Endodermal cell (in vitro differentiated cells): ENCODE results near the gene SPOPL. TPM values are rescaled to one million over a fixed set of nuclear protein-coding genes. Genes with fewer than 3 reads are reported as not detected.

ENCODE experiments used
- DNase-seq: peaks from one replicate; pipeline ENCODE4 v3.0.0-alpha.2; 2017
- H3K27ac ChIP-seq: 2 replicates; pipeline ENCODE4 v1.5.1; 2013; ENCODE audit warnings: mild to moderate bottlenecking, low read depth, low read length, moderate library complexity
- H3K27me3 ChIP-seq: 2 replicates; pipeline ENCODE4 v1.6.1; 2013; ENCODE audit warnings: mild to moderate bottlenecking, low read length, moderate library complexity; ENCODE audit not compliant: insufficient read depth, control insufficient read depth, poor library complexity, severe bottlenecking
- H3K36me3 ChIP-seq: 2 replicates; pipeline ENCODE4 v1.7.0; 2013; ENCODE audit warnings: mild to moderate bottlenecking, low read length, moderate library complexity; ENCODE audit not compliant: control insufficient read depth, insufficient read depth
- H3K4me1 ChIP-seq: one replicate; pipeline ENCODE4 v1.7.0; 2013; ENCODE audit warnings: low read length; ENCODE audit not compliant: control insufficient read depth, insufficient read depth
- H3K4me3 ChIP-seq: 2 replicates; pipeline ENCODE4 v1.5.1; 2013; ENCODE audit warnings: mild to moderate bottlenecking, low read length, moderate library complexity
- H3K9ac ChIP-seq: 2 replicates; pipeline ENCODE4 v1.6.1; 2013; ENCODE audit warnings: mild to moderate bottlenecking, low read length, moderate library complexity; ENCODE audit not compliant: poor library complexity, severe bottlenecking; ENCODE audit errors: extremely low read depth
- H3K9me3 ChIP-seq: 2 replicates; pipeline ENCODE4 v1.6.1; 2013; ENCODE audit warnings: mild to moderate bottlenecking, low read length, moderate library complexity; ENCODE audit not compliant: control insufficient read depth
- H3K27ac Mint-ChIP-seq: 2 replicates; pipeline ENCODE4 v1.8.0; 2020; ENCODE audit warnings: mixed read lengths
- H3K27me3 Mint-ChIP-seq: 2 replicates; pipeline ENCODE4 v1.8.0; 2021; ENCODE audit warnings: mild to moderate bottlenecking, mixed read lengths; ENCODE audit not compliant: insufficient read depth
- H3K36me3 Mint-ChIP-seq: 2 replicates; pipeline ENCODE4 v1.8.0; 2020; ENCODE audit warnings: low read depth, mixed read lengths
- H3K4me1 Mint-ChIP-seq: 2 replicates; pipeline ENCODE4 v1.8.0; 2020; ENCODE audit warnings: mixed read lengths
- H3K4me3 Mint-ChIP-seq: 2 replicates; pipeline ENCODE4 v1.8.0; 2020; ENCODE audit warnings: mild to moderate bottlenecking, moderate library complexity, mixed read lengths
- H3K9me3 Mint-ChIP-seq: 2 replicates; pipeline ENCODE4 v1.8.0; 2020; ENCODE audit warnings: mild to moderate bottlenecking, mixed read lengths
- CTCF ChIP-seq: fragments of 200-600 bp; sonication (generic); conservative IDR thresholded peaks from 2 replicates; pipeline ENCODE4 v1.5.0; 2021; ENCODE audit warnings: antibody characterized with exemption, mild to moderate bottlenecking
- WGBS, 2 experiments: methylation state at CpG; one replicate each; pipeline versions ENCODE4 v1.1.5 to v1.1.7; 2013; ENCODE audit warnings: missing lambda C conversion rate in 2 of 2, mixed read lengths in 1 of 2; ENCODE audit not compliant: insufficient coverage in 1 of 2, insufficient read length in 1 of 2; 5-methylcytosine and 5-hydroxymethylcytosine counted together
- total RNA-seq, 2 donors: library from RNA; stranded (reverse); fragmentation: NEBNext Ultra II Directional in 1 of 2; extraction: Animal tissue kit (Norgen Biotek cat#: 25700) in 1 of 2; gene quantifications; 2 replicates in 1 of 2; 3 replicates in 1 of 2; pipeline ENCODE4 v1.2.1, GENCODE V29; 2021

Gene SPOPL
- total RNA-seq, 2 donors from 2014 or later: 17.4 to 26.9 TPM

GRCh38 chr2:138507267-138507666 lies 5.7 kb downstream of the SPOPL start:
- no peak for DNase-seq
- Histone ChIP-seq H3K4me1 (no peaks in the 10 kb centered on the region), H3K4me3 (no peak overlapping the region), H3K27ac (no peak overlapping the region), H3K27me3 (no peaks in the 10 kb centered on the region), H3K9me3 (no peaks in the 10 kb centered on the region), H3K36me3 (peaks cover 8% of the 10 kb centered on the region), H3K9ac (no peak overlapping the region)
- Mint-ChIP-seq H3K4me3 (no peak overlapping the region), H3K36me3 (no peaks in the 10 kb centered on the region), H3K27me3 (no peaks in the 10 kb centered on the region), H3K9me3 (no peaks in the 10 kb centered on the region), H3K4me1 (peaks cover 32% of the 10 kb centered on the region), H3K27ac (no peak overlapping the region)
- TF ChIP-seq CTCF: no peak
- WGBS, 2 experiments: 72 to 87% methylated on average over 3 to 4 of the region's 4 CpGs

- no peaks in the 10 kb centered on the region for H3K9me3 ChIP-seq
- no peak overlapping the region for H3K27ac ChIP-seq
- no peaks in the 10 kb centered on the region for H3K27me3 Mint-ChIP-seq
- H3K4me3 ChIP-seq: no peak overlapping the region
- DNase-seq: no peak
- H3K36me3 ChIP-seq: peaks cover 8% of the 10 kb centered on the region
- no peak overlapping the region for H3K4me3 Mint-ChIP-seq
- H3K27me3 ChIP-seq: no peaks in the 10 kb centered on the region
- no peak for TF ChIP-seq CTCF
- H3K9ac ChIP-seq: no peak overlapping the region
- peaks cover 5% of the 10 kb centered on the region for H3K36me3 Mint-ChIP-seq
- WGBS, 2 experiments: 95% methylated on average over 3 of the region's 3 CpGs; no CpG with 5 or more reads in 1 of the 2 experiments
- peaks cover 13% of the 10 kb centered on the region for H3K4me1 ChIP-seq
- peaks cover 36% of the 10 kb centered on the region for H3K4me1 Mint-ChIP-seq
- no peaks in the 10 kb centered on the region for H3K9me3 Mint-ChIP-seq
- no peak overlapping the region for H3K27ac Mint-ChIP-seq
Measured at GRCh38 chr2:138510319-138510718, 8.7 kb downstream of the SPOPL start.

- H3K27ac Mint-ChIP-seq: no peak overlapping the region
- WGBS, 2 experiments: 94 to 100% methylated on average over 1 of the region's 1 CpG
Measured at GRCh38 chr2:138512672-138513071, 11.1 kb downstream of the SPOPL start.

More at GRCh38 chr2:138512672-138513071, 11.1 kb downstream of the SPOPL start:
- Histone ChIP-seq H3K9ac (no peak overlapping the region), H3K9me3 (no peaks in the 10 kb centered on the region), H3K4me1 (peaks cover 20% of the 10 kb centered on the region), H3K27me3 (no peaks in the 10 kb centered on the region), H3K27ac (no peak overlapping the region), H3K4me3 (no peak overlapping the region), H3K36me3 (peaks cover 8% of the 10 kb centered on the region)
- TF ChIP-seq CTCF: no peak
- DNase-seq: no peak
- Mint-ChIP-seq H3K9me3 (no peaks in the 10 kb centered on the region), H3K27me3 (no peaks in the 10 kb centered on the region), H3K4me3 (no peak overlapping the region), H3K4me1 (peaks cover 36% of the 10 kb centered on the region), H3K36me3 (peaks cover 6% of the 10 kb centered on the region)
